HG03354 (cell line): ENCODE results near the gene UBL7.
"Not testable (repeated sequence)": the region's sequence is repeated elsewhere in the genome, so short reads cannot be mapped to it uniquely, and the experiment has no call there.

Source experiments
- ATAC-seq: cut with Tn5 transposase; IDR thresholded peaks from one replicate; pipeline ENCODE4 v1.9.1; 2021; ENCODE audit warnings: mild to moderate bottlenecking; ENCODE audit not compliant: unreplicated experiment, poor library complexity, severe bottlenecking

The UBL7 gene

GRCh38 chr15:74464897-74465296 lies 3.9 kb upstream of the UBL7 start:
- ATAC-seq, result no peak

DNA sequence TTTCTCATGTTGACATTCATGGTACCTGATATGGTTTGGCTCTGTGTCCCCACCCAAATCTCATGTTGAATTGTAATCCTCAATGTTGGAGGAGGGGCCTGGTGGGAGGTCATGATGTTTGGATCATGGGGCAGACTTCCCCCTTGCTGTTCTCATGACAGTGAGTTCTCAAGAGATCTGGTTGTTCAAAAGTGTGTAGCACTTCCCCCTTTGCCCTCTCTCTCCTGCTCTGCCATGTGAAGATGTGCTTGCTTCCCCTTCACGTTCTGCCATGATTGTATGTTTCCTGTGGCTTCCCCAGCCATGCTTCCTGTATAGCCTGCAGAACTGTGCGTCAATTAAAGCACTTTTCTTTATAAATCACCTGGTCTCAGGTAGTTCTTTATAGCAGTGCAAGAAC lies 3.3 kb upstream of the UBL7 start:
- no peak for ATAC-seq

GRCh38 chr15:74463634-74464033 lies 2.7 kb upstream of the UBL7 start:
- ATAC-seq, result no peak

DNA sequence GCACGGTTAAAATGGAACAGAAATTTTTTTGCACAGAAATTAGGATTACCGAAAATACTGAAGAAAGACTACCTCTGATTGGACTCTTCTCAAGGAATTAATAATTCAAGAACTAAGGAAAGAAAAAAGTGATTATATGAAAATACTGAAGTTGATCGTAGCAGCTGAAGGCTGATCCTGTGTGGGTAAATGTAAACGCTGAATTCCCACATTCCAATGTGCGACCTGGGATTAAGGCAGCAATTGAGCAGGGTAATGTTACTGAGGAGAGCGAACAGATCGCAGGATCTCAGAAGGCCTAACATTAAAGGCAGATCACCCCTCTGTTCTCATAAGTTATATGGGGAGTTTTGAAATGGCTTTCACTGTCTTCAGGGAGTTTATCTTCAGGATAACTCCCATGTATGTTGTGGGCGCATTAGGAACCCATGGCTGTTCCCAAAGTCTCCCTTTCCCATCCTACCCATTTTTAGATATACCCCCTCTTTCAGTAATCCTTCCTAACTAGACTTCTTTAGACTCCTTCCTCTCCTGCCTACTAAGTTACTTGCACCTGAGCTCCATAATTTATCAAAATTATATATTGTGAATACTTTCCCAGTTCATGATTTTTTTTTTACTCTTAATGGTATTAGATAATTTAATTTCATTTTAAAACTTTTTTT lies 1.0 kb upstream of the UBL7 start:
- ATAC-seq, result no peak

GRCh38 chr15:74460298-74460697 lies 662 bp downstream of the UBL7 start:
- no peak for ATAC-seq

GRCh38 chr15:74459798-74460197 lies 1.2 kb downstream of the UBL7 start:
- not testable (repeated sequence) for ATAC-seq

DNA sequence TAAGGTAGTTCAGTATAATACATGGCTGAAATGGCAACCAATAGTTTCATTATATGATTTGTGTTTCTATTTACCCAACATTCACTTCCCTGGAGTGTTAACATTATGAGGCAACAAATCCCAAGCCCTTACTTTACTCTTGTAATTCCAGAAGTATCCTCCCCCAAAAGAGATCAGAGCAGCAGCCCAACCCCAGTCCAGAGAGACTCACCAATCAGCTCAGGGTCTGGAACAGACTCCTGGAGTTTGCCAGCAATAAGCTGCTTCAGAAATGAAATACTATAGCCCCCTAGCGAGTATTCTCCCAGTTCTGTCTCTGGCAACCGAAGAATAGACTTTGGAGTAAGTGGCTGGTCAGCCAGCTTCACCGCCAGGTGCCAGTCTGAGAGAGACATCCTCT lies 2.5 kb downstream of the UBL7 start:
- ATAC-seq, result no peak

- ATAC-seq, result not testable (repeated sequence)
These were observed 3.9 kb downstream of the UBL7 start for GRCh38 chr15:74457036-74457435.

- ATAC-seq, result no peak
These were observed 6.0 kb downstream of the UBL7 start for GRCh38 chr15:74454764-74455500.

GRCh38 chr15:74453925-74454763 lies 6.8 kb downstream of the UBL7 start:
- no peak for ATAC-seq

DNA sequence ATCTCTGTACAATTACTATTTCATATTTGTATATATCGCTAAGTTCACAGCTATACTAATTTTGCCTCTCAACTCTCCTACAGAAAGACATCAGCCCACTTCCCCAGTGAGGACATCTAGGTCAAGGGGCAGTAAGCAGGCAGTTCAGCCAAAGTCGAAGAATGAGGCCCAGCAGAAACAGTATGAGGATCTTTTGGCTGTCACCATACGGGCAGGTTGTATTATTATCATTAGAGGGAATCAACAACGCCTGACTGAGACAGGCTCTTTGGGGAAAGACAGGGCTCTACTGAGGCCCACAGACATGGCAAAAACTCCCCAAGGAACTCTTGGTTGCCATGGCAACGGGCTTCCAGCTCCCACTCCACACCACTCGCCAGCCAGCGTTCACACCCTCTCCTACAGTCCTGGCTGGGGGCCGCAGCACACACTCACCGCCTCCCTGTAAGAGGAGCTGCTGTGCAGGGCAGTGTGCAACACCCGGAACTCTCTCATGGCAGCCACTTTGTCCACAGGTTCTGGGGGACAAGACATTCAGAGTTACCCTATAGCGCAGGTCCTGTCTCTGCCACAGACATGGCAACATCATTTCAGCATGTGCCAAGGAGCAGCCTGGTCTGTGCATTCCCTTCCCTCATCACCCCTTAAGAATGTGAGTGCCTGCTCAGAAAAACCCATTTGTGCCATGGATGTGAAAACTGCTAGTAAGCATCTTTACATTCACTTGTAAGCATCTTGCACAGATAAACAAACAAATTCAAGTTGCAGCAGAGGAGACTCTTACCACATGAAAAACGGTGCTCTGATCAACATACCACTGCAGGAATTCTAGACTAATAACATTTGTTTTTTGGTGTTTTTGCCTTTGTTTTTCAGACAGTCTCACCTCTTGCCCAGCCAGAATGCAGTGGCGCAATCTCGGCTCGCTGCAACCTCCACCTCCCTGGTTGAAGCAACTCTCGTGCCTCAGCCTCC lies 8.8 kb downstream of the UBL7 start:
- no peak for ATAC-seq

DNA sequence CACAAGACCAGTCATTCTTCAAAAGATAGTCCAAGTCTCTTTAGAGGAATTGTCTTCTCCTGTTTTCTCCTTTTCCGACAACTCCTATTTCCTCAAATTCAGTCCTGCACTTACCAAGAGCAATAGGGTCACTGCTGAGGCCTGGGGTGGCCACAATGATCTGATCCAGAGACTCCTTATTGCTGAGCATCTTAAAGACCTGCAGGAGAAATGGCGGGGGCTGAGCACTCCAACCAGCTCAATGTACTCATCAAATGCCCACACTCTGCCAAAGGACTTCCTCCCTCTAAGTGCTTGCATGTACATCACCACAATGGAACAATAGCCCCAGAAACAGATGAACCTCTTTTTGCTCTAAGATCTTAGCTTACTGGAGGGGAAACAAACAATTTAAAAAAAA lies 9.6 kb downstream of the UBL7 start:
- no peak for ATAC-seq

DNA sequence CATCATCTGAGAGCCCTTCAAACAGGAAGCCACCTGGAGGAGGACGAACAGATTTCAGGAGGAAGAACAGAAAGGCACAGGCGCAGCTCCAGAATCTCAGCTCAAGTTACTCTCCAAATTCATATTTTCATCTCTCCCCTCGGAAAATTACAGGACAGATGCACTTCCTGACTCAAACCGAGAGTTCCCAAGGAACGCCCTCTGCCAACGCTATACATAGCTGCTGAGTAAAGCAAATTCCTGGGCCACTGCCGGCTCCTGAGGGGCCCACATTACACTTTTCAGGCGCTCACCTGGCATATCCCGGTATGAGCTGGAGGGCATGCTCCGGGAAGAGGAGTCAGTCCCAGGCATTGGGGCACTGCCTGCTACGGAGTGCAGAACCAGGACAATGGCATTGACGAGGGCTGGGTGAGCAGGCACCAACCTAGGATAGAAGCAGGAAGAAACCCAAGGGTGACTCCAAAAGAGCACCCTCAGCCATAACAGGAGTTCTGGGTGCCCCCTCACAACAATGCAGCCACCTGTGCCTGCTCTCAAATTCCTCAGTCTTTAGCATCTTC lies 11.2 kb downstream of the UBL7 start:
- no peak for ATAC-seq

DNA sequence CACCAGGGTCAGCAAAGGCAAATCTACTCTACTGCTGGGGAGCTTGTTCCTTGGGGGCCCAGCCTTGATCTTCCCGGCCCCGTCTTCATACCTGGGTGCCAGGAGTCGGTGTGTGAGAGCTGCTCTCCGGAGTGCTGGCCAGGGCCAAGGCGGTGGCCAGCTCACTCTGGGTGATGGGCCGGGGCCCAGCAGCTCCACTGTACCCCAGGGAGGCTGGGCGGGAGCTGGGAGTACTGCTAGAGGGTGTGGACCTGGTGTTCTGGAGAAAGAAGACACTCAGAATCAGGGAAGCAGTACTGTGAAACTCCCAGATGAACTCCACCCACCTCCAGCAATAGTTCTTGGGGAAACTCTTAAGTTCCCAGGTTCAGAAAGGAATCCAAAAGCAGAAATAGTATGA lies 11.9 kb downstream of the UBL7 start:
- ATAC-seq, result no peak

DNA sequence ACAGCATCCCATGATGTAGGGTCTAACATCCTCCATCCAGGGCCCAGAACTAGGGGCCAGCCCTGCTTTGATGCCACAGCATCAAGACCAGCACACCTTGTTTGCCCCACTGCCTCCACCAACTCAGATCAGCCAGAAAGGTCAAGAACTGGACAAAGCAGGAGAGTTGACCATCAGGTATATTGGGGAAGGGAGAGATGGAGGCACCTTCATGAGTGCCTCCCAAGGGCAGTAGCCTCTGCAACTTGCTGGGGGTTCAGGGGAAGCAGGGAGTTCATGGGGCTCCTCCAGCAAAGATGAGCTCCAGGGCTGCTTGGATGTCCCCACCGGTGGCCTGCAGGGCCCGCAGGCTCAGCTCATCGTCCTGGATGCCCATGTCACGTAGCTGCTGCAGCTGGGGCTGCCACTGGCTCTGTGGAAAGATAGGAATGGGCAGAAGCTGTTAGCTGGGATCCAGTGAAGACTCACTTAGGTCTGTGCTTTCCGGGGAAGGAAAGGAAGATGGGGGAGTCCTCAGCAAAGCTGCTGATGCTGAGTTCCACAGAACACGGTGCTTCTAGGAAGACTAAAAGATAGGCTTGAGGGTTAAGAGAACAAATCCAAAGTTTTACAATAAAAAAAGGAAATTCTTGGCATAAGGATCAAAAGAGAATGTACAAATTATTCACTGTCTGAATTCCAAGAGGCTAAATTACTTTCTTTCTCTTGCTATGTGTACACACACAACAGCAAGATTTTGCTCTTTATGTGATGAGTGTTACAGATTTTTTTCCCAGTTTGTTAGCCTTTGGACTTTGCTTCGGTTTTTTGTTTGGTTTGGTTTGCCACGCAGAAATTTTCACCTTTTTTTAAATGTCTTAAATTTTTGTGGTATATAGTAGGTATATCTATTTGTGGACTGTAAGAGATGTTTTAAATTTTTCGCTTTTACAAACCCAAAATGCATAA lies 14.9 kb downstream of the UBL7 start:
- no peak for ATAC-seq

DNA sequence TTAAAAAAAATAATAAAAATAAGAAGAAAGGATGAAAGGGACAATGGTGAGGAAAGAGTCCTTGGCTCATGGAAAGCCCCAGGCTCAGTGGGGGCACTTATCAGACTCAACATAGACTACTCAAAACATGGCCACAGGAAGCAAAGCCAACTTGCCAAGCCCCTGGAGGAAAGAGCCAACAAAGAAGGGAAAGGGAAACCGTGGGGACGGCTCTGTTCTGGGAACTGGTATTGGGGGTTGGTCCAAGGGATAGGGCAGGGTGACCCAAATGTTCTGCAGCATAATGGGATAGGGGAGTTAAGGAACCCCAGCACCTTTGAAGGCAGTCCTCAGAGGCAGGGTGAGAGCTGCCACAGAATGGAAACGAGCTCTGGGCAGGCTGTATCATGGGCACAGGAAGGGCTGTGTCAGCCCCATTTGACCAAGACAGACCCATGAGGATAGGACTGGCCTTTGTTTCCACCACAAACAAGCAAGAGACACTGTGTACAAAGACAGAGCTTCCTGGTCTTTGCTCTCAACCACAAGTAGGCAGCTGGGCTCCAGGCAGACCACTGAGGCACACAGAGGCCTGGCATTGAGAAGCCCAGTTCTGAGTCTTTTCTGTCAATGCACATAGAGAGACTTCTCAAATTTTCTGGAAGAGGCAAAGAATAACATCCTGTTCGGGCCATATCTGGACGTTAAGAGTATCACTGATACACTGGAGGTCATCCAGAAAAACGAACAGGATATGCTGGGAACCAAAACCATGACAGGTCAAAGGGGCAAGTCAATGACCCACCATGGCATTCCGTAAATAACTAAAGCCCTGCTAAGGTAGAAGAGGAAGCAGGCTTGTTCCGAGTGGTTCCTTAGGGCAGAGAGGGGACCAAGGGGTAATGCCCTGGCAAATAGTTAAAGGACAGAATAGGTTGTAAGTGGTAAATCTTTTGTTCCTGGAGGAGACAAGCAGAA lies 16.6 kb downstream of the UBL7 start:
- ATAC-seq, result no peak
